ENCODE measurements around the gene CAMKMT.

The CAMKMT gene

GRCh38 chr2:44819061-44819460 lies 457.3 kb downstream of the CAMKMT start:
- H3K4me3 ChIP-seq (replicated peaks; ENCODE audit: low read depth, low read length): no peak overlapping the region
- no peak for TF ChIP-seq CTCF (IDR thresholded peaks at IDR 0.05; ENCODE audit: low read depth, low read length, missing control alignments)
- DNase-seq (ENCODE audit: extremely low read depth, low read depth): no peak

- no peak for TF ChIP-seq CTCF (IDR thresholded peaks at IDR 0.05; ENCODE audit: low read depth, low read length, missing control alignments)
These were observed 459.8 kb downstream of the CAMKMT start for GRCh38 chr2:44821500-44821899.

GRCh38 chr2:44822174-44822573 lies 460.4 kb downstream of the CAMKMT start:
- DNase-seq (ENCODE audit: extremely low read depth, low read depth): no peak
- TF ChIP-seq CTCF (IDR thresholded peaks at IDR 0.05; ENCODE audit: low read depth, low read length, missing control alignments): no peak
- H3K4me3 ChIP-seq (replicated peaks; ENCODE audit: low read depth, low read length): no peak overlapping the region

More at GRCh38 chr2:44821500-44821899, 459.8 kb downstream of the CAMKMT start:
- DNase-seq (ENCODE audit: extremely low read depth, low read depth): no peak
- no peak overlapping the region for H3K4me3 ChIP-seq (replicated peaks; ENCODE audit: low read depth, low read length)
